ENCODE results near the gene BCORL1.

BCORL1 gene

GRCh38 chrX:130085551-130086446 lies 103.4 kb downstream of the BCORL1 start:
- peak; percentile 73 for DNase-seq (ENCODE audit: low read depth)
- no peak for TF ChIP-seq CTCF (conservative IDR thresholded peaks at IDR 0.05; ENCODE audit: low read length)
- no peak overlapping the region for H3K4me3 ChIP-seq (ENCODE audit: low read length)

DNA sequence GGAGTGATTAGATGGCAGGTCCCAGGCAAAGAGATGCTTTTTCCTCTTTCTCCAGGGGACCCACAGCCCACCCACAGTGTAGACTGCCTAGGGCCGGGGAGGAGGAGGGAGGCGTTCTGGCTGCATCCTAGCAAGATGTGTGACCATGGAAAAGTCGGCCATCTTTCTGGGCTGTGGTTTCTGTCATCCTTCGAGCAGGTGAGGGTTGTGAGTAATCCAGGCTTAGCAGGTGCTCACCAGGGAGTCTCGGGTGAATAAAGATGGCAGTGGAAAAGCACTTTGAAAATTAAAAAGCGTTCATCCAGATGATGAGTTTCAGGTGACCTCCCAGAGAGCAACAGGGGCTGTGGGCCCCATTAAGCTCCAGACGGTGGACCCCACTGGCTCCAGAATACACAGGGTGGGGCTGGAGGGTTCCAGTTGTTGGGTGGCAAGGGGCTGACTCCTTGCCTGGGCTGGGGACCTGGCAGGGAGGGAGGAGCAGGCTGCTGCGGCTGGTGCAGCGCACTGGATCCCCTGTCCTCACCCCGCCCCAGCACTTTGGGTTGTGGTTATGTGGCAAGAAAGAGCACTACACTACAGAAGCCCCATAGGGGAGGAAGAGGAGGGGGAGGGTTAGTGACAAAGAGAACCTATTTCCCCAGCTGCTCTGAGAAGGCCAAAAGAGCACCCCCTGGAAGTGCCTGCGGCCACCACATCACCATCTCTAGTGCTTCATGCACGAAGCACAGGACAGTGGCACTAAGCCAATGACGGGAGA lies 104.2 kb downstream of the BCORL1 start:
- H3K4me3 ChIP-seq (ENCODE audit: low read length) = no peak overlapping the region
- TF ChIP-seq CTCF (conservative IDR thresholded peaks at IDR 0.05; ENCODE audit: low read length) = no peak
- no peak for DNase-seq (ENCODE audit: low read depth)

GRCh38 chrX:130090364-130090763 lies 107.9 kb downstream of the BCORL1 start:
- no peak for DNase-seq (ENCODE audit: low read depth)
- no peak for TF ChIP-seq CTCF (conservative IDR thresholded peaks at IDR 0.05; ENCODE audit: low read length)
- no peak overlapping the region for H3K4me3 ChIP-seq (ENCODE audit: low read length)

DNA sequence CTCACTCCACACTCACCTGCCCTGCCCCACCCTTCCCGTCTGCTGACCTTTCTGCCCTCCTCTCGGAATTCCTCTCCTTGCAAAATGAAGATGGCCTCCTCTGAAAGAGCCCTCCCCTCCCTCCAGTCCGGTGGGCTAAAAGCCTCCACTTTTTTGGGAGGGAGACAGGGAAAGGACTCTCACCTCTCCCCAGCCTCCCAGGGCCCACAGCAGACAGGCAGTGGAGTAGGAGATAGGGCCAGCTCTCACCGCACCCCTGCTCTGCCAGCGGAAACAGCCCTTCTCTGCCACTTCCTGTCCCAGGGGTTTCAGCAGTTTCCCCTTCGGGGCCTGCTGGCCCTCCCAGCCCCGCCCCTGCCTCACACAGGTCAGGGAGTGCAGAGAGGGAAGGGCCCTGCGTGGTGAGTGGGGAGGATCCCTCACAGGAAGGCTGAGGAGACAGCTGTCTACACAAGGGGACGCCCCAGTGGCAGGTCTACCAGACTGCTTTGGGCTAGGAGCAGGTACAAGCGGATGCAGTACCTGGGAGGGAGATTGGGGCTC lies 109.6 kb downstream of the BCORL1 start:
- H3K4me3 ChIP-seq (ENCODE audit: low read length) = no peak overlapping the region
- no peak for DNase-seq (ENCODE audit: low read depth)
- no peak for TF ChIP-seq CTCF (conservative IDR thresholded peaks at IDR 0.05; ENCODE audit: low read length)

DNA sequence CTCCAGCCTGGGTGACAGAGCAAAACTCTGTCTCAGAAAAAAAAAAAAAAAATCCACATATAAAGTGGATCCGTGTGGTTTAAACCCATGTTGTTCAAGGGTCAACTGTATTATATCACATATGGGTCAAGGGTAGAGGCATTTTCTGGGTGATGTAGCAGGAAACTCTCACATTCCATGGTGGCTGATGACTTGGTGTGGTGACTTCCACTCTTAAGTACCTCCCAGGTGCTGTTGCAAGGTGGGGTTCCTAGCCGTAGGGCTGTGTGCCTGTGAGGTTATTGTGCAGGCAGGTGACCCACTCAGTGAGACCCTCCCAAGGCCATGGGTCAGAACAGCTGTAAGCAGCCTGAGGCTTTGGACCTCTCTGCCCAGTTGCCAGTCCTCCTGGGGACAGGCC lies 110.8 kb downstream of the BCORL1 start:
- no peak for TF ChIP-seq CTCF (conservative IDR thresholded peaks at IDR 0.05; ENCODE audit: low read length)
- no peak for DNase-seq (ENCODE audit: low read depth)
- H3K4me3 ChIP-seq (ENCODE audit: low read length) = no peak overlapping the region

GRCh38 chrX:130094696-130095095 lies 112.3 kb downstream of the BCORL1 start:
- DNase-seq (ENCODE audit: low read depth) = no peak
- H3K4me3 ChIP-seq (ENCODE audit: low read length) = no peak overlapping the region
- TF ChIP-seq CTCF (conservative IDR thresholded peaks at IDR 0.05; ENCODE audit: low read length) = no peak
